Measurements from ENCODE around the gene CHD6.

- TF ChIP-seq CTCF (IDR thresholded peaks at IDR 0.05) (no peak), EP300 (IDR thresholded peaks at IDR 0.05) (no peak)
Measured at GRCh38 chr20:41650231-41650948, 32.2 kb upstream of the CHD6 start.

Data from upper lobe of left lung (tissue), 4 donors.